Stimulated activated CD4-positive, alpha-beta T cell treated with anti-CD3 and anti-CD28 coated beads, TNF-alpha, amount 100 ng/mL, for 48 hours (primary cell): ENCODE results near the gene MYL6.
"Not testable (repeated sequence)": the region's sequence is repeated elsewhere in the genome, so short reads cannot be mapped to it uniquely, and the experiment has no call there.

Source experiments
- DNase-seq, 3 donors: peaks; one replicate each; pipeline ENCODE4 v3.0.0-alpha.2; 2020; ENCODE audit warnings: low read depth in 3 of 3

The MYL6 gene

DNA sequence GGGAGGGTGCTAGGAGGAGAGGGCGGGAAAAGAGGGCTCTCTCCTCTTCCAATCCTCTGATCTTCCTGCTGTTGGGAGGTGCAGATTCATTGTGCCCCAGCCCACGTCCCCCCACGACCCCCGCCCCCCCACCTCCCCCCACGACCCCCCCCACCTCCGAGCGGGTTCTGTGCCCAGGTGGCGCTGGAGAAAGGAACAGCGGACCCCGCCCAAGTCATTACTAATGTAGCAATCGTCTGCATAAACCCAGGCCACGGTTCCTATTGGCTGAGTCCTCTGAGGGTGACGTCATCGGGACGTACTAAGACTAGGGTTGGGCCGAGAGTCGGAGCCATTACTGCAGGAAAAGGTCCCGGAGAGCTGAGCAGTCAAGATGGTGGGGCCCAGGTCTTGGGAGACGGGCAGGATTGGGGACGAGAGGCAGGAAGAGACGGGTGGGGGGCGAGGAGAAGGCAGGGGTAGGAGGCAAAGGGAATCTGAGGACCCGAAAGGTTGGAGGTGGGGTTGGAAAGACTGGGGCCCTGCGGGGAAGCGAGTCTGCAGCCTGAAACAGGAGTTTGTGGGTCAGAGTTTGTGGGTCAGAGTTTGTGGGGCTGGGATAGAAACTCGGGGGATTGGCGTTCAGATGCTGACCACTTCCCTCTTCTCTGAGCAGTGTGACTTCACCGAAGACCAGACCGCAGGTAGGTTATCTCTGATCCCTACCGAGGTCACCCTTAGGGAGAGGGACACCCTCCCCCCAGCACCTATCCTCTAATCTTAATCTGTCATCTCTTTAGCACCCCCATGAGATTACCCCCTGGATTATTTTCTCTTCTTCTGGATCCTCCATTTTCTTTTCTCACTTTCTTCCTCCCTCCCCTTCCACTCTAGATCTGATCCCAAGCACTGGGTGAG lies at the start of gene MYL6:
MYL6 (plus strand) TSS at position 331 of the 897 bp plus-strand sequence; CDS start at position 374, 43 bp downstream.
- peak; percentile 87 to 95 (median 88) for DNase-seq

DNA sequence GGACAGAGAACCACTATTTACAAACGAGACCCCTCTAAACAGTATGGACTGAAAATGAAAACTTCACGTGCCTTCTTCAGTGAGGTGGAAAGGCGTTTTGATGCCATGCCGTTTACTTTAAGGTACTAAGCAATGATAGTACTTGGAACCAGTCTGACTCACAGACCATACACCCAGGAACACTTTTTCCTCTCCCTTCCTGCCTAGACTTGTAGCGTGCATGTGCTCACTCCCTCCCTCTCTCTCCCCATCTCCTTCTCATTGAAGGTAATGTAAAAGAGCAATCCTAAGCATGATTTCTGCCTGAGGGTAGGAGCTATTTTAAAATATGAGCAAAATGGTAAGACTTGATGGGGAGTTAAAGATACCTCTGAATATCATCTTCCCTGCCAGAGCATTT lies 47.6 kb upstream of the MYL6 start:
- no peak for DNase-seq

DNA sequence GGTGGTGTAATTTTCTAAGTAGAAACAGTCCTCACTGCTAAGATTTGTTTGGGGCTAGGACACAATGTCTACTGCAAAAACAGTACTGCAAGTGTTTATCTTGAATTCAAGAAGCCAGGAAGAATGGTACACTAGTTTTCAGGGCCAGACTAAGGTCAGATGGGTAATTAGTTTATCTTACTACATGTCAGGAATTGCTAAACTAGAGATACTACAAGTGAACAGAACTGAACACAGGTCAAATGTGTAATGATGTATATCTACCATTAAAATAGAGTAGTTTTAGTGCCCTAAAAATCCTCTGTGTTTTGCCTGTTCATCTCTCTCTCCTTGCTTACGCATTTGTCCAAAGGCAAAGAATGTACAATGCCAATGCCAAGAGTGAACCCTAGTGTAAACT lies 44.1 kb upstream of the MYL6 start:
- no peak for DNase-seq

DNA sequence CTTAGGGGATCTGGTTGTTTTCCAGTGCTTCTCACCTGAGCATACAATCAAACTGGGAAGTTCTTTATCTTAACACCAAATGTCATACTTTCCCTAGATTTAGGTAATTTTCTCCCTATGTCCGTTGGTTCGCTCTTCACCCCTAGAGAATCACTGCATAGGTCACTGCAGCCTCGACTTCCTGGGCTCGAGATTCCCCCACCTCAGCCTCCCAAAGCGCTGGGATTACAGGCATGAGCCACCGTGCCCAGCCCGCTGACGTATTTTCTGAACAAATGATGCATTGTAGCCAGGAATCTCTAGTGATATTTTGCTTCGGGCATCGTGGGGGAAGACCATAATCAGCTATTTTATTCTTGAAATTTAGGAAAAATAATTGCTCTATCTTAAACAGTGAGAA lies 42.8 kb upstream of the MYL6 start:
- DNase-seq, result no peak

- DNase-seq, result peak; percentile 86 to 88 (median 88)
These were observed 41.7 kb upstream of the MYL6 start, which contains the start of gene RPL41 for GRCh38 chr12:56116267-56117081. TSS of gene RPL41 (plus strand) at chr12:56116633.

DNA sequence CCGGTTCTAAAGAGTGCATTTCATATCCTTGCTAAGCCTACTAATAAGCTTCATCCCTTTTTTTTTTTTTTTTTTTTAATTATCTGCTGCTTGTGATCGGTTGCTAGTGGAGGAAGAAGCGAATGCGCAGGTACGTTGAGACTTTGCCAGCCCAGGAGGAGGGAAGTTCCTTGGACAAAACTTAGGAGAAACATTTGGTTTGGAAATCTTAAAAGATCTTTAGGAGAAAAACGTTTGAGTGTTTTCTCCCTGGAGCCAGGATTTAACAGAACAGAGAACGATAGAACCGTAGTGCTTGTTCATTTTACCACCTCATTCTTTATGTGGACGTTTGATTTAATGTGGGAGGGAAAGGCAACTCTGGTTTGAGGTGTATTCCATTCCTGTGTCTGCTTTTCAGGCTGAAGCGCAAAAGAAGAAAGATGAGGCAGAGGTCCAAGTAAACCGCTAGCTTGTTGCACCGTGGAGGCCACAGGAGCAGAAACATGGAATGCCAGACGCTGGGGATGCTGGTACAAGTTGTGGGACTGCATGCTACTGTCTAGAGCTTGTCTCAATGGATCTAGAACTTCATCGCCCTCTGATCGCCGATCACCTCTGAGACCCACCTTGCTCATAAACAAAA lies 41.0 kb upstream of the MYL6 start:
- DNase-seq, result not testable (repeated sequence)

DNA sequence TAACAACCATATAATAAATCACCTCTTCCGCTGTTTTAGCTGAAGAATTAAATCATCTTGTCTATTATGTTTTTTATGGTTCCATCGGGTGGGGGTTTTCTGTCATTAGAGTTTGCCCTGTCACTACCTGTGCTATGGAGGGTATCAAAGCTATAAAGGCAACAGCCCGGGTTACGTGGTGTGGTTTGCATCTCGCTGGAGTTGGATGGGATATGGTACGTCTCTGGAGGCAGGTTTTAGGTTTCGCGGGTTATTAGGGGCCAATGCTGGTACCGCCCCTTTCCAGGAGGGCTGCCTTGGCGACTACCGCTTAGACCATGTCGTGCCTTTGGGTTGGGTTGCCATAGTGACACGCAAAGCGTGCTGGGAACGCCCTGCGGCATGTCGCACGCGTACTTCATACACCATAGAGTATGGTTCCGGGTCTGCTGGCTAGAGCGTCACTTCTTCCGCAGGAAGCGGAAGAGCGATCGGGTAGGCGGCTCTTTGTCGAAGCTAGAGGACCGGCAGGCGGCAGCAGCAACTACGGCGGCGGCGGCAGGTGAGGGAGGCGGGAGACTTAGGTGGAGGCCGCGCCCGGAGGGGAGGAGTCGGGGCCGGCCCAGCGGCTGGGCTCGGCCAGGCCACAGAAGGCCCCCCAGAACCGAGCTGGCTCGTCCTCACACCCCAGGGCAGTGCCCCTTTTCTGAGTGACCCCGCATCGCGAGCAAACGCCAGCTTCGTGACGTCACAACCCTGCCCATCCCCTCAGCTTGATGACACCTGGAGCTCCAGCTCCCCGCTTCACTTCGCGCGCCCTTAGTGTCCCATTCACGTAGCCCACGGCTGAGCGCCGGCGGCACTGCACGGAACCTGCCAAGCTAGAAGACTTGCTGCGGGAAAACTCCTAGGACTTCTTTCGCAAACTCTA lies 40.1 kb upstream of the MYL6 start, which contains the start of gene ZC3H10:
ZC3H10 (plus strand) TSS at position 489 of the 910 bp plus-strand sequence. CDS start 2,297 bp downstream, outside the sequence.
- peak; percentile 94 to 99 (median 97) for DNase-seq

DNA sequence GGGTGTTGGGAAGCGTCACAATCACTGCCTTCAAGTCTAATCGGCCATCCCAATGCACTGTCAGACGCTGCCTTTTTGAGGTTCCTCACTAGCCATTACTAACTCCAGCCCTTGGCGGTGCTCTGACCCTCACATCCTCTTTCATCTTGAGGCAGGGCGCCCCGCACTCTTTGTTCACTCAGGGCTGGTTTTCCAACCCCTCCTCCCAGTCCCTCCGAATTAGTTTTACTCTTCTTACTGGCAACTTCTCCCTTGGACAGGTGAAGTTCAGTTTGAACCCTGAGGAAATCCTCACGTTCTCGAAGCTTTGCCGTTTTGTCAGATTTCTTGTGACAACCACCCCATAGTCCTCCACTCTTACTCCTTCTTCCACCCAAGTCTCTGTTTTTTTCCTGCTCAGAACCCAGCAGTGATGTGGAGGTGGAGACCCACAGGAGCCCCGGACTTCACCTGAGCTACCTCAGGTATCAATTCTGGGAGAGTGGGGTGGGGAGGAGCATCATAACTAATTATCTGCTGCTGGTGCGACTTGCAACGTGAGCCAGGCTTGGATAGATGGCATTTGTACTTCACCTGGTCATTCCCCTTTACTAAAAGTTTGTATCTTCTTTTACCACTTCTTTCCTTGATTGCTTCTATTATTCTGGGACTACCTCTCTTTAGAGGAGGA lies 39.3 kb upstream of the MYL6 start:
- no peak for DNase-seq

DNA sequence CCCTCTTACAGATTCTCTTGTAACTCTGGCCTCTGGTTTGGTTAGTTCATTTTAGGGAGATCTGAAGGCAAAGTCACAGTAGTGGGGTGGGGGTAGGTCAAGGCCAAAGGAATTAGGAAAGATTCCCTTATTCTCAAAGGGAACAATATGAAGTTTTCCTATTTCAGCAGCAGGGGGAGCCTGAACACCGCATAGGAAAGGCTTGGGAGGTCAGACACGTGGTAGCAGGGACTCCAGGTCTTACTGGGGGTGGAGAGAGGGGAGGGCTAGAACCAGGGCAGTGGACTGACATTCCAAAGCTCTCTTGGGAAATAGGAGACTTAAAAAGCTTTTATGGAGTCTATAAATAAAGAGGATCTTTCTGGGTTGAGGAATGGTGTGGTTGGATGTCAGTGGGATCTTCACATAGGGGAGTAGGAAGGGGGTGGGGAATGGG lies 38.8 kb upstream of the MYL6 start:
- no peak for DNase-seq

DNA sequence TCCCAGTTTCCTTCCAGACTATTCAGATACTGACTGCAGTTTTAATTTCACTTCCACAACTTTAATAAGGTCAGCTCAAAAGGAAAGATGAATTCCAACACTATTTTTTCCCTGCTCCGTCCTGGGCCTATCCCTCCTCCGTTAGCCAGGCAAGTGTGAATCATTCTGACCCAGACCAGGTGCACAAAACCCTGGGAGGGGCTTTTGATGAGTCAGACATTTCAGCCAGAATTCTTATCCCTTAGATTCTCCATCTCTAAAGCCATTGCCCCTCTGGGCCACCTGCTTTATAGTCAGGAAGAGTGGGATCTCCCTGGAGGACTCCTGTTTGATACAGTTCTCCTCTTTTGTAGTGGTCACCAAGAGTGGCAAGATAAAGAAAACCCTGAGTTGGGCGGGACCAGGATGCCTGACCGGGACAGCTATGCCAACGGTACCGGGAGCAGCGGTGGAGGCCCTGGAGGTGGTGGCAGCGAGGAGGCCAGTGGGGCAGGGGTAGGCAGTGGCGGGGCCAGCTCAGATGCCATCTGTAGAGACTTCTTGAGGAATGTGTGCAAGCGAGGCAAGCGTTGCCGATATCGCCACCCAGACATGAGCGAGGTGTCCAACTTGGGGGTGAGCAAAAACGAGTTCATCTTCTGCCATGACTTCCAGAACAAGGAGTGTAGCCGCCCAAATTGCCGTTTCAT lies 37.9 kb upstream of the MYL6 start:
- no peak for DNase-seq

GRCh38 chr12:56121204-56121870 lies 36.8 kb upstream of the MYL6 start:
- no peak for DNase-seq

DNA sequence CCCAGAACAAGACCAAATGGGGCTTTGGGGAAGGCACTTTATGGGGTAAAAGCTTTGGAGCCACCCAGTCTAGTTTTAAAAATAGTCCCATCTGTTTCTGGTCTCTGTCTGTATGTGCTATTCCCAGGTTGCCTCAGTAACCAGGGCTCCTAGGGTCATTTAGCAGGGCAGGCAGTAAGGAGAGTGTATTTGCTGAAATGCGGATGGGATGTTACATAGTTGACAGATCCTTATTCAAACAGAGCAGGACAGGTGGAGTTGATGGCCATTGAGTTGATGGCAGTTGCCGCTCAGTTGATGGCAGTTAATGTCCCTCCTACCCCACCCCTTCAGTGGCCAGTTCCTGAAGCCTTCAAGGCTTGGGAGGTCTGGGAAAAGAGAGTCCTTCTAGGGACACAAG lies 35.5 kb upstream of the MYL6 start:
- no peak for DNase-seq

GRCh38 chr12:56124133-56124532 lies 34.0 kb upstream of the MYL6 start:
- no peak for DNase-seq

DNA sequence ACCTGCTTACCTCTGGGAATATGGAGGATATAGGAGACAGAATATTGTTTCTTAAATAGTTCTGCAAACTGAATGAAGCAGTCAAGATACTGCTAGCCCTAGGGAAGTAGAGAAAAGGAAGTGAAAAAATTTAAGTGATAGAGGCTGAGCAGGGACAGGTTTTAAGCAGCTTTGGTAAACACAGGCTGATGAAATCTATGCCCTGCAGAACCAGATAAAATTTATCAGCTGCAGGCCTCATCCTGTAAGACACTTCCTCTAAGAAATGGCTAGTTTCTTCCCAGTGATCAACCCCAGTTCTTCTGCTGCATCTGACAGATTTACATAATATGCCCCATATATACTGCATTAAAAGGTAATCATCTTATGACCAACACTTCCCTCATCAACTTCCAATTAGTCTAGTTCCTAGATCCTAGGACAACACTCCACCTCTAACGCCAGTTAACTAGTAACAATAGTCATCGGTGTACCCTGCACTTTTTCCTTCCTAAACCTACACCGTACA lies 31.4 kb upstream of the MYL6 start:
- no peak for DNase-seq

GRCh38 chr12:56127485-56127887 lies 30.7 kb upstream of the MYL6 start:
- DNase-seq, result no peak

DNA sequence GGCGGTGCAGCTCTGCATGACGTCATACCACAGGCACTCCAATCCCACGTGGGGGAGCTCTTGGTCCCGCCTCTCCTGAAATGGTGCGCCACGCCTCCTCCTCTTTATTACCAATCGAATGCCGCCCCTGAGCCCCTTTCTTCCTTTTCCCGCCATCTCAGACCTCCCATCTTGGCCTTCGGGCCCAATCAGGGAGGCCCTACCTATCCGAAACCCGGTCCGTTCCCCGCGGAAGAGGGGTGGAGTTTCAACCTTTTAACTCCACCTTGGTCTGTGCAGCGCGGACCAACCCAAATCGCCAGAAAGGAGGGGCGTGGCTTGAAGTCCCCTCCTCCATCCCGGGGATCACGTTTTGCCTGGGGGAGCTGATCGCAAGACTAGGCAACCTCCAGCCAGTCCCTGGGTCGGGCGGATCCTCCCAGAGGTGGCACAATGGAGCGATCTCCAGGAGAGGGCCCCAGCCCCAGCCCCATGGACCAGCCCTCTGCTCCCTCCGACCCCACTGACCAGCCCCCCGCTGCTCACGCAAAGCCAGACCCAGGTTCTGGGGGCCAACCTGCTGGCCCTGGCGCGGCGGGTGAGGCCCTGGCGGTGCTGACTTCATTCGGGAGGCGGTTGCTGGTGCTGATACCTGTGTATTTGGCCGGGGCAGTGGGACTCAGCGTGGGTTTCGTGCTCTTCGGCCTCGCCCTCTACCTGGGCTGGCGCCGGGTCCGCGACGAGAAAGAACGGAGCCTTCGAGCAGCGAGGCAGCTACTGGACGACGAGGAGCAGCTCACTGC lies 30.1 kb upstream of the MYL6 start, which contains the start of gene ESYT1:
ESYT1 (plus strand) TSS at position 380 of the 782 bp plus-strand sequence; CDS start at position 433, 53 bp downstream.
- peak; percentile 93 to 99 (median 94) for DNase-seq

DNA sequence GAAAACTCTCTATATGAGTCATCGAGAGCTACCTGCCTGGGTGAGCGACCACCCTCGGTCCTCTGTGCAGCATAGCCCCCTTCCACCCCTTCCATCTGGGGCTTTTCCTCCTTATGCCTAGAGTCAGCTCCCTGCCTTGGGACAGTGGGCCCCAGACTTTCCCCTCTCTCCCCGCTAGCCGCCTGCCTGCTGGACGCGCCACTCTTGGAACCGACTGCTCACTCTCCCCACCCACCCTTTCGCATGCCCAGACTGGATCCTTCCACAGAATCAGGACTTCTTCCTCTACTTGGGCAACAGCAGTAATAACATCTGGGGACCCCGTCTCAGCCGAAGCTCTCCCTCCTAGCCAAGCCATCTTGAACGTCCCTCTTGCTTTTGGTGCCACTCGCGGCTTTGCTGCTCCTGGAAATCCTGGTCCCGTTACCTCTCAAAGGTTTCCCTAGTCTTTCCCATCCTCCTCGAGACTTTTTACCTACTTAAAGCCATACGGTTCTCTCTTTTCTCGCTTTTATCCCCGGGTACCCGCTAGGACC lies 29.4 kb upstream of the MYL6 start:
- no peak for DNase-seq
